ENCODE measurements around the gene KRT24. TPM values are rescaled to one million over a fixed set of nuclear protein-coding genes. Genes with fewer than 3 reads are reported as not detected.

Gene KRT24
- total RNA-seq, 1 experiment from 2014 or later = not detected

DNA sequence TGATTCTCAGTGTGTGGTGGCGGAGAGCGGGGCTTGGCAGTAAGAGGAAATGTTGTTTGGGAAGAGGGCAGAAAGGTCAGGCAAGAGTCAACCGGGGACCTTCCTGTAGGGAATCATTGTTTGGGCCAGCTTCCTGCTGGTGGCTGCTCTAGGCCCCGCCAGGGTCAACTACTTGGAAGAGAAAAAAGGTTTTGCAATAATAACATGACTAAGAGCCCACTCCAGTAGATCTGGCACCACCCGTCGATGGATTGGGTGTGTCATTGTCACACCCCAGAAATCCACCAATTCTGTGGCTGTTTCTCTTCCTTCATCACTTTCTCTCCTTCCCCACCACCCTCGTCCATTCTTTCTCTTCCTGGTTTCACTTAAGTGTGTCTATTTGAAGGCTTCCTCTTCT, 4.2 kb upstream of the KRT24 start:
- no peaks in the 10 kb centered on the region for H3K36me3 ChIP-seq (ENCODE audit: insufficient read depth, low read length, poor library complexity, severe bottlenecking)
- ChIA-PET CTCF (no interaction called here), POLR2A (ENCODE audit: low non-redundant PET) (no interaction called here)
- no peak overlapping the region for H3K27ac ChIP-seq (ENCODE audit: low read depth, low read length, poor library complexity, severe bottlenecking)
- TF ChIP-seq, protein P1, sequence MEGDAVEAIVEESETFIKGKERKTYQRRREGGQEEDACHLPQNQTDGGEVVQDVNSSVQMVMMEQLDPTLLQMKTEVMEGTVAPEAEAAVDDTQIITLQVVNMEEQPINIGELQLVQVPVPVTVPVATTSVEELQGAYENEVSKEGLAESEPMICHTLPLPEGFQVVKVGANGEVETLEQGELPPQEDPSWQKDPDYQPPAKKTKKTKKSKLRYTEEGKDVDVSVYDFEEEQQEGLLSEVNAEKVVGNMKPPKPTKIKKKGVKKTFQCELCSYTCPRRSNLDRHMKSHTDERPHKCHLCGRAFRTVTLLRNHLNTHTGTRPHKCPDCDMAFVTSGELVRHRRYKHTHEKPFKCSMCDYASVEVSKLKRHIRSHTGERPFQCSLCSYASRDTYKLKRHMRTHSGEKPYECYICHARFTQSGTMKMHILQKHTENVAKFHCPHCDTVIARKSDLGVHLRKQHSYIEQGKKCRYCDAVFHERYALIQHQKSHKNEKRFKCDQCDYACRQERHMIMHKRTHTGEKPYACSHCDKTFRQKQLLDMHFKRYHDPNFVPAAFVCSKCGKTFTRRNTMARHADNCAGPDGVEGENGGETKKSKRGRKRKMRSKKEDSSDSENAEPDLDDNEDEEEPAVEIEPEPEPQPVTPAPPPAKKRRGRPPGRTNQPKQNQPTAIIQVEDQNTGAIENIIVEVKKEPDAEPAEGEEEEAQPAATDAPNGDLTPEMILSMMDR (conservative IDR thresholded peaks at IDR 0.05; ENCODE audit: low read depth, low read length) = no peak
- no peak for TF ChIP-seq EZH2 (IDR thresholded peaks at IDR 0.05; ENCODE audit: borderline replicate concordance, low read depth, low read length, poor library complexity, severe bottlenecking)
- no peaks in the 10 kb centered on the region for H3K9me3 ChIP-seq (ENCODE audit: low read depth, low read length, poor library complexity, severe bottlenecking)
- no peaks in the 10 kb centered on the region for H3K27me3 ChIP-seq (replicated peaks; ENCODE audit: insufficient read depth, low read depth, low read length, poor library complexity)
- H3K4me1 ChIP-seq (ENCODE audit: insufficient read depth, low read length, poor library complexity, severe bottlenecking) = no peaks in the 10 kb centered on the region
- H3K4me3 ChIP-seq (ENCODE audit: low read depth, low read length, poor library complexity, severe bottlenecking) = no peak overlapping the region
- intact Hi-C loops (cut with micrococcal nuclease; ENCODE audit: unreplicated experiment) = no loop called here
- BruUV-seq (replicated peaks) = no TSS peak
- no peak for DNase-seq (ENCODE audit: low spot score)

DNA sequence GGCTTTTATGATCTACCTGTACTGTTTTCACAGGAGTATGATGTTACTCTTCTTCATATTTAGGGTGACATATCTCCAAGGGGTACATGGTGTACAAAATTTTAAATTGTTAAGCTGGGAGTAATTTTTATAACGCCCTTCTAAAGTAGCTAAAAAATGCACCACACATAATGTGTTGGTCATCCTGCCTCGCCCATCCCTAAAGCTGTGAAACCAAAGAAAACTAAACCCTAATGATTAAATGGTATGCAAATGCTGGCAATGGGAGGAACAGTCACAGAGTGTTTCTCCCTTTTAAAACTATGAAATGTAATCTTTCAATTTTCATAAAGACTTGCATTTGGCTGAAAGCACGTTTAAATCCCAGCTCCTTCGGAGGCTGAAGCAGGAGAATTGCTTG, 2.0 kb upstream of the KRT24 start:
- TF ChIP-seq, protein P1 (conservative IDR thresholded peaks at IDR 0.05; ENCODE audit: low read depth, low read length) = no peak
- no peak for TF ChIP-seq EZH2 (IDR thresholded peaks at IDR 0.05; ENCODE audit: borderline replicate concordance, low read depth, low read length, poor library complexity, severe bottlenecking)
- no peaks in the 10 kb centered on the region for H3K36me3 ChIP-seq (ENCODE audit: insufficient read depth, low read length, poor library complexity, severe bottlenecking)
- no peaks in the 10 kb centered on the region for H3K9me3 ChIP-seq (ENCODE audit: low read depth, low read length, poor library complexity, severe bottlenecking)
- POLR2A ChIA-PET (ENCODE audit: low non-redundant PET) = no interaction called here
- DNase-seq (ENCODE audit: low spot score) = no peak
- CTCF ChIA-PET = interaction anchor here (0.6 kb wide), 1 partner anchor 146 kb away, joined by 6 read pairs; no protein-coding TSS in a partner anchor
- H3K27ac ChIP-seq (ENCODE audit: low read depth, low read length, poor library complexity, severe bottlenecking) = no peak overlapping the region
- H3K27me3 ChIP-seq (replicated peaks; ENCODE audit: insufficient read depth, low read depth, low read length, poor library complexity) = no peaks in the 10 kb centered on the region
- no peaks in the 10 kb centered on the region for H3K4me1 ChIP-seq (ENCODE audit: insufficient read depth, low read length, poor library complexity, severe bottlenecking)
- no peak overlapping the region for H3K4me3 ChIP-seq (ENCODE audit: low read depth, low read length, poor library complexity, severe bottlenecking)
- intact Hi-C loops (cut with micrococcal nuclease; ENCODE audit: unreplicated experiment) = no loop called here
- BruUV-seq (replicated peaks) = no TSS peak

DNA sequence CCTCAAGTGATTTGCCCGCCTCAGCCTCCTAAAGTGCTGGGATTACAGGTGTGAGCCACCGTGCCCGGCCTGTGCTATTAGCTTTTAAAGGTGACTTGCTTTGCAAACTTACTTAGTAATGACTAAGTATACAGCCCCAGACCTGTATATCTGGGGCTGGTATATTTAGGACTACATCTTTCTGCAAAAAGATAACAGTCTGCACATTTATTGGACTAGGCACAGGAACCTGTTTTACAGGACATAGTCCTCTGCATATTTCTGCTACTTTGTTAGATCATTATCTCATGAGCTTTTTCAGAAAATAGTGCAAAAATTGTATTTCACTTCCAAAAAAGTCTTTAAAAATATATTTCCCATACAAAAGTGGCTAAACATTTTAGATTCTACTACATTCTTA, 1.3 kb downstream of the KRT24 start:
- Histone ChIP-seq H3K9me3 (ENCODE audit: low read depth, low read length, poor library complexity, severe bottlenecking) (no peaks in the 10 kb centered on the region), H3K36me3 (ENCODE audit: insufficient read depth, low read length, poor library complexity, severe bottlenecking) (no peaks in the 10 kb centered on the region), H3K4me1 (ENCODE audit: insufficient read depth, low read length, poor library complexity, severe bottlenecking) (no peaks in the 10 kb centered on the region), H3K27me3 (replicated peaks; ENCODE audit: insufficient read depth, low read depth, low read length, poor library complexity) (no peaks in the 10 kb centered on the region), H3K4me3 (ENCODE audit: low read depth, low read length, poor library complexity, severe bottlenecking) (no peak overlapping the region), H3K27ac (ENCODE audit: low read depth, low read length, poor library complexity, severe bottlenecking) (no peak overlapping the region)
- no peak for TF ChIP-seq EZH2 (IDR thresholded peaks at IDR 0.05; ENCODE audit: borderline replicate concordance, low read depth, low read length, poor library complexity, severe bottlenecking)
- no peak for DNase-seq (ENCODE audit: low spot score)
- intact Hi-C loops (cut with micrococcal nuclease; ENCODE audit: unreplicated experiment) = no loop called here
- no TSS peak for BruUV-seq (replicated peaks)
- CTCF ChIA-PET = no interaction called here
- POLR2A ChIA-PET (ENCODE audit: low non-redundant PET) = interaction anchor here (0.6 kb wide), 1 partner anchor 34 kb away, joined by 4 read pairs; no protein-coding TSS in a partner anchor

DNA sequence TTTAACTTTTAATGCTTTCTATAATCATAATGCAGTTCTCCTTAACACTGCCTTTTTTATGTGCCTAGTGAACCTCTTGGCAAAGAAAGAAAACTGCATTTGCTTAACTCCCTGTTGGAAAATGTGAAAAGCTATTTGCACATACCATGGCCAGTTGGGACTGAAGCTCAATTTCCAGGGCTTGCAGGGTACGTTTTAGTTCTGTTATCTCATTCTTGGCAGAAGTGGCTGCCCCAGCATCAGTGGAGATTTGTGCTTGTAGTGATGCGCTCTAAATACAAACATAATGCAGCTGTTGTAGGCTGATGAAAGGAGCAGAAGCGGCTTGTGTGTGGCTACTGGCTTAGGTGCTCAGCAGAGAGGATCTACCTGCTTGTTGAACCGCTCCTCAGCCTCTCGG, 3.7 kb downstream of the KRT24 start:
- Histone ChIP-seq H3K4me1 (ENCODE audit: insufficient read depth, low read length, poor library complexity, severe bottlenecking) (no peaks in the 10 kb centered on the region), H3K27ac (ENCODE audit: low read depth, low read length, poor library complexity, severe bottlenecking) (no peak overlapping the region), H3K36me3 (ENCODE audit: insufficient read depth, low read length, poor library complexity, severe bottlenecking) (no peaks in the 10 kb centered on the region), H3K4me3 (ENCODE audit: low read depth, low read length, poor library complexity, severe bottlenecking) (no peak overlapping the region), H3K27me3 (replicated peaks; ENCODE audit: insufficient read depth, low read depth, low read length, poor library complexity) (no peaks in the 10 kb centered on the region), H3K9me3 (ENCODE audit: low read depth, low read length, poor library complexity, severe bottlenecking) (no peaks in the 10 kb centered on the region)
- no peak for DNase-seq (ENCODE audit: low spot score)
- no peak for TF ChIP-seq EZH2 (IDR thresholded peaks at IDR 0.05; ENCODE audit: borderline replicate concordance, low read depth, low read length, poor library complexity, severe bottlenecking)
- TF ChIP-seq, protein P1 (conservative IDR thresholded peaks at IDR 0.05; ENCODE audit: low read depth, low read length) = no peak
- POLR2A ChIA-PET (ENCODE audit: low non-redundant PET) = no interaction called here
- CTCF ChIA-PET = no interaction called here
- intact Hi-C loops (cut with micrococcal nuclease; ENCODE audit: unreplicated experiment) = no loop called here
- BruUV-seq (replicated peaks) = no TSS peak

All from A673 (cell line).